Immature natural killer cell (primary cell): ENCODE results near the gene HMX3. TPM values are rescaled to one million over a fixed set of nuclear protein-coding genes. Genes with fewer than 3 reads are reported as not detected.
A peak's percentile ranks its signal among the peaks of the same experiment; 100 is the strongest.

ENCODE experiments used
- DNase-seq, 3 donors: peaks; one replicate each; pipeline ENCODE4 v3.0.0; 2022; ENCODE audit warnings: mixed read lengths in 1 of 3
- H3K27ac Mint-ChIP-seq, 6 donors: one replicate each; pipeline ENCODE4 v1.8.0; 2020; ENCODE audit warnings: mixed read lengths in 6 of 6, mild to moderate bottlenecking in 5 of 6, inconsistent platforms in 4 of 6, moderate library complexity in 3 of 6
- H3K27me3 Mint-ChIP-seq, 3 donors: one replicate each; pipeline ENCODE4 v1.8.0; 2020 to 2021; ENCODE audit warnings: low read depth in 3 of 3, mild to moderate bottlenecking in 3 of 3, mixed read lengths in 3 of 3, moderate library complexity in 3 of 3, inconsistent platforms in 1 of 3
- H3K36me3 Mint-ChIP-seq, 3 donors: one replicate each; pipeline ENCODE4 v1.8.0; 2020; ENCODE audit warnings: mixed read lengths in 3 of 3, inconsistent platforms in 2 of 3, mild to moderate bottlenecking in 2 of 3
- H3K4me1 Mint-ChIP-seq, 2 donors: one replicate each; pipeline ENCODE4 v1.8.0; 2020; ENCODE audit warnings: inconsistent platforms in 2 of 2, mild to moderate bottlenecking in 2 of 2, mixed read lengths in 2 of 2, moderate library complexity in 1 of 2
- H3K4me3 Mint-ChIP-seq, 5 donors: one replicate each; pipeline ENCODE4 v1.8.0; 2020; ENCODE audit warnings: mild to moderate bottlenecking in 5 of 5, mixed read lengths in 5 of 5, inconsistent platforms in 3 of 5, moderate library complexity in 3 of 5
- H3K9me3 Mint-ChIP-seq, 6 donors: one replicate each; pipeline ENCODE4 v1.8.0; 2020; ENCODE audit warnings: mild to moderate bottlenecking in 6 of 6, mixed read lengths in 6 of 6, inconsistent platforms in 4 of 6, moderate library complexity in 3 of 6
- polyA plus RNA-seq, 3 donors: library from polyadenylated mRNA; unstranded; fragments of 300-500 nt; fragmentation: Illumina TruSeq; gene quantifications; one replicate each; pipeline ENCODE4 v1.2.3, GENCODE V29; 2021

HMX3 gene
- polyA plus RNA-seq, 3 donors from 2014 or later, result not detected

GRCh38 chr10:123117644-123118417 is 17.9 kb upstream of the HMX3 start:
- peaks cover 8 to 31% (median 12%) of the 10 kb centered on the region in 3 donors for H3K27me3 Mint-ChIP-seq
- H3K27ac Mint-ChIP-seq, result no peak overlapping the region
- H3K9me3 Mint-ChIP-seq, result no peaks in the 10 kb centered on the region
- H3K4me1 Mint-ChIP-seq, result no peaks in the 10 kb centered on the region
- DNase-seq, result no peak
- no peaks in the 10 kb centered on the region for H3K36me3 Mint-ChIP-seq
- no peak overlapping the region for H3K4me3 Mint-ChIP-seq

GRCh38 chr10:123119081-123119480 is 16.7 kb upstream of the HMX3 start:
- H3K4me1 Mint-ChIP-seq, result no peaks in the 10 kb centered on the region
- H3K4me3 Mint-ChIP-seq, result no peak overlapping the region
- peaks cover 8 to 26% (median 12%) of the 10 kb centered on the region in 3 donors for H3K27me3 Mint-ChIP-seq
- no peak for DNase-seq
- no peaks in the 10 kb centered on the region for H3K9me3 Mint-ChIP-seq
- H3K27ac Mint-ChIP-seq, result no peak overlapping the region
- H3K36me3 Mint-ChIP-seq, result no peaks in the 10 kb centered on the region

- no peak overlapping the region for H3K4me3 Mint-ChIP-seq
- no peak overlapping the region for H3K27ac Mint-ChIP-seq
- peaks cover 14 to 23% (median 15%) of the 10 kb centered on the region in 3 donors for H3K27me3 Mint-ChIP-seq
- no peak for DNase-seq
- H3K4me1 Mint-ChIP-seq, result no peaks in the 10 kb centered on the region
- no peaks in the 10 kb centered on the region for H3K36me3 Mint-ChIP-seq
- H3K9me3 Mint-ChIP-seq, result no peaks in the 10 kb centered on the region
Measured at GRCh38 chr10:123126246-123126645, 9.5 kb upstream of the HMX3 start.

- H3K4me3 Mint-ChIP-seq, result no peak overlapping the region
- H3K27me3 Mint-ChIP-seq, result peaks cover 22 to 53% (median 44%) of the 10 kb centered on the region in 3 donors
- H3K9me3 Mint-ChIP-seq, result peaks cover 0 to 2% (median 0%) of the 10 kb centered on the region in 6 donors
- no peak for DNase-seq
- H3K27ac Mint-ChIP-seq, result no peak overlapping the region
- peaks cover 22 to 25% of the 10 kb centered on the region in 2 donors for H3K4me1 Mint-ChIP-seq
- peaks cover 0 to 3% (median 0%) of the 10 kb centered on the region in 3 donors for H3K36me3 Mint-ChIP-seq
Measured at GRCh38 chr10:123129618-123130271, 6.0 kb upstream of the HMX3 start.

GRCh38 chr10:123132576-123133477 is 2.9 kb upstream of the HMX3 start:
- H3K4me3 Mint-ChIP-seq, result peak overlapping the region; percentile 20 to 84 (median 81)
- H3K9me3 Mint-ChIP-seq, result peaks cover 0 to 2% (median 0%) of the 10 kb centered on the region in 6 donors
- H3K4me1 Mint-ChIP-seq, result peaks cover 30 to 32% of the 10 kb centered on the region in 2 donors
- peaks cover 0 to 3% (median 0%) of the 10 kb centered on the region in 3 donors for H3K36me3 Mint-ChIP-seq
- peak overlapping the region in 1 of 6 donors; percentile 55 for H3K27ac Mint-ChIP-seq
- peaks cover 32 to 58% (median 35%) of the 10 kb centered on the region in 3 donors for H3K27me3 Mint-ChIP-seq
- DNase-seq, result peak; percentile 65 to 77 (median 70)

GRCh38 chr10:123133541-123134342 is 2.0 kb upstream of the HMX3 start:
- DNase-seq, result no peak
- H3K9me3 Mint-ChIP-seq, result peaks cover 0 to 4% (median 0%) of the 10 kb centered on the region in 6 donors
- no peak overlapping the region for H3K27ac Mint-ChIP-seq
- peak overlapping the region in 4 of 5 donors; percentile 49 to 69 (median 66) for H3K4me3 Mint-ChIP-seq
- H3K4me1 Mint-ChIP-seq, result peaks cover 30 to 32% of the 10 kb centered on the region in 2 donors
- peaks cover 0 to 3% (median 0%) of the 10 kb centered on the region in 3 donors for H3K36me3 Mint-ChIP-seq
- H3K27me3 Mint-ChIP-seq, result peaks cover 36 to 62% (median 42%) of the 10 kb centered on the region in 3 donors

- Mint-ChIP-seq H3K4me3 (peak overlapping the region; percentile 30 to 69 (median 63)), H3K27ac (no peak overlapping the region), H3K36me3 (peaks cover 0 to 3% (median 0%) of the 10 kb centered on the region in 3 donors), H3K9me3 (peaks cover 0 to 5% (median 0%) of the 10 kb centered on the region in 6 donors), H3K4me1 (peaks cover 30 to 32% of the 10 kb centered on the region in 2 donors), H3K27me3 (peaks cover 33 to 69% (median 49%) of the 10 kb centered on the region in 3 donors)
- no peak for DNase-seq
Measured at GRCh38 chr10:123134343-123134914, 1.3 kb upstream of the HMX3 start.

- no peak for DNase-seq
- H3K4me1 Mint-ChIP-seq, result peaks cover 30 to 32% of the 10 kb centered on the region in 2 donors
Measured at GRCh38 chr10:123134915-123135414, 805 bp upstream of the HMX3 start.

GRCh38 chr10:123136221-123136805 is 543 bp downstream of the HMX3 start:
- Mint-ChIP-seq H3K36me3 (peaks cover 0 to 3% (median 0%) of the 10 kb centered on the region in 3 donors), H3K4me3 (peak overlapping the region; percentile 23 to 64 (median 35)), H3K27ac (no peak overlapping the region), H3K27me3 (peaks cover 31 to 77% (median 59%) of the 10 kb centered on the region in 3 donors), H3K9me3 (peaks cover 0 to 5% (median 0%) of the 10 kb centered on the region in 6 donors), H3K4me1 (peaks cover 30 to 34% of the 10 kb centered on the region in 2 donors)
- no peak for DNase-seq

More at GRCh38 chr10:123134915-123135414, 805 bp upstream of the HMX3 start:
- Mint-ChIP-seq H3K4me3 (peak overlapping the region in 4 of 5 donors; percentile 44 to 69 (median 58)), H3K9me3 (peaks cover 0 to 5% (median 0%) of the 10 kb centered on the region in 6 donors), H3K27ac (no peak overlapping the region), H3K36me3 (peaks cover 0 to 3% (median 0%) of the 10 kb centered on the region in 3 donors), H3K27me3 (peaks cover 33 to 71% (median 54%) of the 10 kb centered on the region in 3 donors)

- no peak for DNase-seq
- peaks cover 0 to 5% (median 0%) of the 10 kb centered on the region in 6 donors for H3K9me3 Mint-ChIP-seq
- H3K36me3 Mint-ChIP-seq, result peaks cover 0 to 3% (median 0%) of the 10 kb centered on the region in 3 donors
- peak overlapping the region; percentile 50 to 72 (median 69) for H3K4me3 Mint-ChIP-seq
- peaks cover 34 to 35% of the 10 kb centered on the region in 2 donors for H3K4me1 Mint-ChIP-seq
- no peak overlapping the region for H3K27ac Mint-ChIP-seq
- H3K27me3 Mint-ChIP-seq, result peaks cover 37 to 77% (median 62%) of the 10 kb centered on the region in 3 donors
Measured at GRCh38 chr10:123136806-123137642, 1.3 kb downstream of the HMX3 start.

- no peaks in the 10 kb centered on the region for H3K36me3 Mint-ChIP-seq
- H3K9me3 Mint-ChIP-seq, result peaks cover 0 to 5% (median 0%) of the 10 kb centered on the region in 6 donors
- H3K4me3 Mint-ChIP-seq, result peak overlapping the region in 1 of 5 donors; percentile 10
- H3K4me1 Mint-ChIP-seq, result peaks cover 18 to 19% of the 10 kb centered on the region in 2 donors
- H3K27me3 Mint-ChIP-seq, result peaks cover 38 to 68% (median 44%) of the 10 kb centered on the region in 3 donors
- DNase-seq, result no peak
- H3K27ac Mint-ChIP-seq, result no peak overlapping the region
Measured at GRCh38 chr10:123139165-123139520, 3.4 kb downstream of the HMX3 start.
